ENCODE measurements around the gene FEZ2. TPM values are rescaled to one million over a fixed set of nuclear protein-coding genes. Genes with fewer than 3 reads are reported as not detected.

Gene FEZ2
- total and polyA plus RNA-seq, 10 of the 15 experiments (the other 5 are each of a cell fraction or from before 2014, with no cell fraction given) = 3.0 to 15.4 (median 6.6) TPM

DNA sequence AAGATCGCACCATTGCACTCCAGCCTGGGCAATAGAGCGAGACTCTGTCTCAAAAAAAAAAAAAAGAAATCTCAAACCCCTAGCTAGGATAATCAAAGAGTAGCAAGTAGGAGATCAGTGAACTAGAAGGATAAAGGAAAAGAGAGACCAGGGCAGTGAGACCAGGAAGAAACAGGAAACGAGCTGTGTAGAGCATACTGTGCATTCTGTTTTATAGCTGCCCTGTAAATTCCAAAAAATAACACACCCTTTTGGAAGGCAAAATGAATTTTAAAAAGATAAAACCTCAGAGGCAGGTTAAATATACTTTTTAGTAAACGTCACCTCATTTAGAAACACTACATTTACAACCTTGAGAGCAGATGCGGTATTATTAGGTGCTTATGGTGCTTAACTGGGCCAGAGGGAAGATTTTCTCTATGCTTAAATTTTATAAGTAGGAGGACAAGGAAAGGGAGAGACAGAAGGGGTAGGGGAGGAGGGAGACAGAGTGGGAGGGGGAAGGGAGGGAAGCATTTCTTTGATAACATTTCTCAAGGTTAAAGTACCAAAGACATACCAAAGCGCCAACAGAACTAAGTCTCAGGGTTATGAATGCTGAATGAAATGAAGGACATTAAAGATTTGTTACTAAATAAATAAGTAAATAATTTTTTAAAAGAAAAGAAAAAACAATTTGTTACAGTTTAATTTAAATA is 30.1 kb downstream of the FEZ2 start:
- SMC1A ChIA-PET (ENCODE audit: uncharacterized antibody, unreplicated experiment) = interaction anchor here (1.3 kb wide), 1 partner anchor 10 kb away, joined by 3 read pairs; no protein-coding TSS in a partner anchor
- H4K20me1 ChIP-seq (ENCODE audit: control insufficient read depth, insufficient read depth) = no peaks in the 10 kb centered on the region
- H3K4me3 ChIP-seq = no peak overlapping the region
- no peak for TF ChIP-seq HDAC6 (IDR thresholded peaks at IDR 0.05; ENCODE audit: unreplicated experiment)
- CTCF ChIA-PET = interaction anchor here (1.3 kb wide), 1 partner anchor 96 kb away, joined by 3 read pairs; no protein-coding TSS in a partner anchor
- no peak overlapping the region for H3K4me2 ChIP-seq (ENCODE audit: control insufficient read depth, insufficient read depth)
- in situ Hi-C loops (cut with MboI) = no loop called here
- BruUV-seq (replicated peaks) = no TSS peak
- no peaks in the 10 kb centered on the region; a peak in 2 of 4 replicates for H3K36me3 ChIP-seq (ENCODE audit: control insufficient read depth in 2 of 2, insufficient read depth in 2 of 2, low read length in 1 of 2)
- H3K27me3 ChIP-seq (replicated peaks in 1 of 2; ENCODE audit: control insufficient read depth in 2 of 2, insufficient read depth in 2 of 2, low read length in 1 of 2) = no peaks in the 10 kb centered on the region
- H3K9ac ChIP-seq (ENCODE audit: control insufficient read depth, insufficient read depth, low read length) = no peak overlapping the region
- H3K9me3 ChIP-seq (replicated peaks; ENCODE audit: control insufficient read depth, insufficient read depth, low read length) = no peaks in the 10 kb centered on the region
- no peaks in the 10 kb centered on the region for H3K4me1 ChIP-seq (ENCODE audit: control insufficient read depth, insufficient read depth, low read length)
- intact Hi-C loops (cut with micrococcal nuclease; ENCODE audit: unreplicated experiment) = no loop called here
- FAIRE-seq = no peak
- WGBS (ENCODE audit: insufficient coverage, insufficient replicate concordance, low lambda C conversion rate, missing lambda C conversion rate) = 97% methylated on average over 4 of the region's 6 CpGs
- H2AFZ ChIP-seq (ENCODE audit: control insufficient read depth, low read depth, low read length) = no peak overlapping the region
- no peak overlapping the region for H3K27ac ChIP-seq (ENCODE audit: control insufficient read depth, insufficient read depth)
- no peak for ATAC-seq
- POLR2A ChIA-PET = no interaction called here
- RAD21 ChIA-PET (ENCODE audit: unreplicated experiment) = no interaction called here
- no peak for DNase-seq (ENCODE audit: low read depth, low spot score)
- no peaks in the 10 kb centered on the region; the same call in 1 of the 2 replicates for H3K79me2 ChIP-seq (ENCODE audit: control insufficient read depth, insufficient read depth, low read length)

DNA sequence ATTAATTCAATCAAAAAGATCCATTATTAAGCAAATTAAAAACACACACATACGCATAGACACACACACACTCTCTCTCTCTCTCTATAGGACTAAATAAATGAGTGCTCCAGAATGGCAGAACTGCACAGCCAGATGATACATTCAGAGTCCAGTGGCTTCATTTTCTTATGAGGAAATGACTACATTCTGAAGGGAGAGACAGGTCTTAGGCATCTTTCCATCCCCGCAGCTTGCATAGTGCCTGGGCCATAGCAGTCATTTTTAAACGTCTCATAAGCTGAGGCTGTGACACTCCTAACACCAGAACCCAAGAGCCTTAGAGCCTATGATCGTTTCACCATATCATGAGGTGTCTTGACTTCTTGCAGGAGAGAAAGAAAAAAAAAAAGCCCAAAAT is 31.1 kb downstream of the FEZ2 start:
- Histone ChIP-seq H3K27ac (ENCODE audit: control insufficient read depth, insufficient read depth) (no peak overlapping the region), H3K36me3 (ENCODE audit: control insufficient read depth in 2 of 2, insufficient read depth in 2 of 2, low read length in 1 of 2) (no peaks in the 10 kb centered on the region; a peak in 1 of 4 replicates), H3K9ac (ENCODE audit: control insufficient read depth, insufficient read depth, low read length) (no peak overlapping the region), H3K27me3 (replicated peaks in 1 of 2; ENCODE audit: control insufficient read depth in 2 of 2, insufficient read depth in 2 of 2, low read length in 1 of 2) (no peaks in the 10 kb centered on the region), H3K4me1 (ENCODE audit: control insufficient read depth, insufficient read depth, low read length) (no peaks in the 10 kb centered on the region), H3K9me3 (replicated peaks; ENCODE audit: control insufficient read depth, insufficient read depth, low read length) (no peaks in the 10 kb centered on the region), H3K79me2 (ENCODE audit: control insufficient read depth, insufficient read depth, low read length) (no peaks in the 10 kb centered on the region; the same call in 1 of the 2 replicates), H2AFZ (ENCODE audit: control insufficient read depth, low read depth, low read length) (no peak overlapping the region), H4K20me1 (ENCODE audit: control insufficient read depth, insufficient read depth) (no peaks in the 10 kb centered on the region), H3K4me2 (ENCODE audit: control insufficient read depth, insufficient read depth) (no peak overlapping the region), H3K4me3 (no peak overlapping the region)
- ChIA-PET CTCF (no interaction called here), RAD21 (ENCODE audit: unreplicated experiment) (no interaction called here), POLR2A (no interaction called here), SMC1A (ENCODE audit: uncharacterized antibody, unreplicated experiment) (no interaction called here)
- 98% methylated on average over 4 of the region's 4 CpGs for WGBS (ENCODE audit: insufficient coverage, insufficient replicate concordance, low lambda C conversion rate, missing lambda C conversion rate)
- in situ Hi-C loops (cut with MboI) (no loop called here), intact Hi-C loops (cut with micrococcal nuclease; ENCODE audit: unreplicated experiment) (no loop called here)
- no TSS peak for BruUV-seq (replicated peaks)
- DNase-seq (ENCODE audit: low read depth, low spot score) = no peak
- no peak for FAIRE-seq
- ATAC-seq = no peak
- TF ChIP-seq DPF2 (IDR thresholded peaks at IDR 0.05) (no peak), HDAC6 (IDR thresholded peaks at IDR 0.05; ENCODE audit: unreplicated experiment) (no peak), ATF7 (IDR thresholded peaks at IDR 0.05; ENCODE audit: low read depth) (no peak), HDAC2 (IDR thresholded peaks at IDR 0.05) (no peak), IKZF1 (conservative IDR thresholded peaks at IDR 0.05) (no peak), HDGF (IDR thresholded peaks at IDR 0.05) (no peak)
- TF ChIP-seq, protein P1, sequence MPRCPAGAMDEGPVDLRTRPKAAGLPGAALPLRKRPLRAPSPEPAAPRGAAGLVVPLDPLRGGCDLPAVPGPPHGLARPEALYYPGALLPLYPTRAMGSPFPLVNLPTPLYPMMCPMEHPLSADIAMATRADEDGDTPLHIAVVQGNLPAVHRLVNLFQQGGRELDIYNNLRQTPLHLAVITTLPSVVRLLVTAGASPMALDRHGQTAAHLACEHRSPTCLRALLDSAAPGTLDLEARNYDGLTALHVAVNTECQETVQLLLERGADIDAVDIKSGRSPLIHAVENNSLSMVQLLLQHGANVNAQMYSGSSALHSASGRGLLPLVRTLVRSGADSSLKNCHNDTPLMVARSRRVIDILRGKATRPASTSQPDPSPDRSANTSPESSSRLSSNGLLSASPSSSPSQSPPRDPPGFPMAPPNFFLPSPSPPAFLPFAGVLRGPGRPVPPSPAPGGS (IDR thresholded peaks at IDR 0.05; ENCODE audit: borderline replicate concordance, insufficient read depth, low read depth, low read length, poor library complexity, severe bottlenecking) = no peak
- TF ChIP-seq, protein P2, sequence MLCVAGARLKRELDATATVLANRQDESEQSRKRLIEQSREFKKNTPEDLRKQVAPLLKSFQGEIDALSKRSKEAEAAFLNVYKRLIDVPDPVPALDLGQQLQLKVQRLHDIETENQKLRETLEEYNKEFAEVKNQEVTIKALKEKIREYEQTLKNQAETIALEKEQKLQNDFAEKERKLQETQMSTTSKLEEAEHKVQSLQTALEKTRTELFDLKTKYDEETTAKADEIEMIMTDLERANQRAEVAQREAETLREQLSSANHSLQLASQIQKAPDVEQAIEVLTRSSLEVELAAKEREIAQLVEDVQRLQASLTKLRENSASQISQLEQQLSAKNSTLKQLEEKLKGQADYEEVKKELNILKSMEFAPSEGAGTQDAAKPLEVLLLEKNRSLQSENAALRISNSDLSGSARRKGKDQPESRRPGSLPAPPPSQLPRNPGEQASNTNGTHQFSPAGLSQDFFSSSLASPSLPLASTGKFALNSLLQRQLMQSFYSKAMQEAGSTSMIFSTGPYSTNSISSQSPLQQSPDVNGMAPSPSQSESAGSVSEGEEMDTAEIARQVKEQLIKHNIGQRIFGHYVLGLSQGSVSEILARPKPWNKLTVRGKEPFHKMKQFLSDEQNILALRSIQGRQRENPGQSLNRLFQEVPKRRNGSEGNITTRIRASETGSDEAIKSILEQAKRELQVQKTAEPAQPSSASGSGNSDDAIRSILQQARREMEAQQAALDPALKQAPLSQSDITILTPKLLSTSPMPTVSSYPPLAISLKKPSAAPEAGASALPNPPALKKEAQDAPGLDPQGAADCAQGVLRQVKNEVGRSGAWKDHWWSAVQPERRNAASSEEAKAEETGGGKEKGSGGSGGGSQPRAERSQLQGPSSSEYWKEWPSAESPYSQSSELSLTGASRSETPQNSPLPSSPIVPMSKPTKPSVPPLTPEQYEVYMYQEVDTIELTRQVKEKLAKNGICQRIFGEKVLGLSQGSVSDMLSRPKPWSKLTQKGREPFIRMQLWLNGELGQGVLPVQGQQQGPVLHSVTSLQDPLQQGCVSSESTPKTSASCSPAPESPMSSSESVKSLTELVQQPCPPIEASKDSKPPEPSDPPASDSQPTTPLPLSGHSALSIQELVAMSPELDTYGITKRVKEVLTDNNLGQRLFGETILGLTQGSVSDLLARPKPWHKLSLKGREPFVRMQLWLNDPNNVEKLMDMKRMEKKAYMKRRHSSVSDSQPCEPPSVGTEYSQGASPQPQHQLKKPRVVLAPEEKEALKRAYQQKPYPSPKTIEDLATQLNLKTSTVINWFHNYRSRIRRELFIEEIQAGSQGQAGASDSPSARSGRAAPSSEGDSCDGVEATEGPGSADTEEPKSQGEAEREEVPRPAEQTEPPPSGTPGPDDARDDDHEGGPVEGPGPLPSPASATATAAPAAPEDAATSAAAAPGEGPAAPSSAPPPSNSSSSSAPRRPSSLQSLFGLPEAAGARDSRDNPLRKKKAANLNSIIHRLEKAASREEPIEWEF (IDR thresholded peaks at IDR 0.05; ENCODE audit: insufficient replicate concordance, low read depth, low read length) = no peak

All from GM12878 (cell line).